Hematopoietic multipotent progenitor cell treated with erythropoietin and hydrocortisone succinate and interleukin-3 and kit ligand, for 15 days (in vitro differentiated cells): Measurements from ENCODE around the gene TTI1.

Experiments
- DNase-seq: peaks from one replicate; pipeline ENCODE4 v3.0.0-alpha.2; 2015; ENCODE audit warnings: low spot score

TTI1 gene

GRCh38 chr20:37937686-37938085 is 95.6 kb downstream of the TTI1 start:
- DNase-seq, result no peak

DNA sequence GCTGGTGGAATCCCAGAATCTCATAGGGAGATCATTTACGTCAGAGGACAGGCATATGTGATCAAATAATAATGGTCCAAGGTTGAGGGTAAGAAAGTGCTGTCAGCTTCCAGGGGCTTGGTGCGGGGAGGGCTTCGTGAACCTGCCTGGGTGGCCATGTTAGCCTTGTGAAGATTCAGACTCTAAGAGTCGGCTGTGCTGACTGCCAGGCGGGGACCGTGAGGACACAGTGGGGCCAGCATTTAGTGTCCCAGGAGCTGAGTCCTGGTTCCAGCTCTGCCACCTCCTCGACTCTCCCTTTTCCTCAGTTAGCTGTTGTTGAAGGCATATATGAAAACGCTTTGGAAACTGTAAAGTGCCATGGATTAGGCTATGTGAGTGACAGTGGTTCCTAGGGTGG is 96.8 kb downstream of the TTI1 start:
- DNase-seq, result no peak

GRCh38 chr20:37936041-37936440 is 97.2 kb downstream of the TTI1 start:
- DNase-seq, result no peak

DNA sequence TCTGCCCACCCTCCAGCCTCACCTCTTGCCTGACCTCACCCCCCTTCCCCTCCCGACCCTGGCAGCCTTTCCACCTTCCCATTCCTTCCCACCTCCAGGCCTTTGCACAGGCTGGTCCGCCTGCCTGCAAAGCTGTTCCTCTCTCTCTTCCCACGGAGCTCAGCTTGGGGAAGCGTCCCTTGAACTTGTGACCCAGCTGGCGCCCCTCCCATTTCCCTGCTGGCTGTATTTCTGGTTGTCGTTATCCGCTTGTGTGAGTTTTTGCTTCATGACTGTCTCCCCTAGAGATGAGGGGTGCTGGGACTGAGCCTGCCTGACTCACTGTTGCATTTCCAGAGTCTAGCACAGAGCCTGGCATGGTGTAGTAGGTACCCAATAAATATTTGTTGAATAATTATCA is 97.8 kb downstream of the TTI1 start:
- no peak for DNase-seq

GRCh38 chr20:37934634-37935375 is 98.5 kb downstream of the TTI1 start:
- no peak for DNase-seq

DNA sequence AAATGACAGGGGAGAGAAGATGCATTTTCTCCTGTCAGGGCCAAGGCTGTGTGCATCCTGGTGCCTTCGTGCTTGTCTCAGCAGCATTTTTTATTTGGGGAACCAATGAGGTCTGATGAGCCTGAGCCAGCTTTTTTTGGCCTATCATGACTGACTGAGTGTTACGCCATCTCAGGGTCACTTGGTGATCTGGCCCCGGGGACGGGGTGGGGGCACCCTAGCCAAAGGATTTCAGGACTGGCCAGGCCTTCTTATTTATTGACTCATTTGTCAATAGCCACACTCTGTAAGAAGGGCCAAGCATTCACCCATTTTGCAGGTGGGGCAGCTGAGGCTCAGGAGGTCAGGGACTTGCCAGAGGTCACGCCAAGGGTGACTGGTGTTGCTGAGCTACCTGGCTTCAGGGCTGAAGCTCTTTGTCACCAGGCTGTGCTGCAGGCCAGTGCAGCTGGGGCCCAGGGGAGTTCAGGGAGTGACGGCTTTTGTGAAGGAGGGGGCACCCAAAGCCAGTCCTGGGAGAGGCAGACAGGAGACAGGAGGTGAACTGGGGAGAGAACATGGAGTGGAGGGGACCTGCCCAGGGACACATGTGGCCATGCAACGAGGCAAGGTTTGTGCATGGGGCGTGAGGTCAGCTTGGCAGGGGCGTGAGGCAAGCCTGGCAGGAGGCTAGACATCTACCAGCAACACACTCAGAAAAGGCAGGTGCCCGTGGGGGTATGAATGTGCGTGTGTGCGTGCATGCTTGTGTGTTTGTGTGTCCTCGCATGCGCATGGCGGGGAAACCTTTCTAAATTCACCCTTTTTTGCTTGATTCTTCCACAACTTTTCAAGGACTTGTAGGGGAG is 99.2 kb downstream of the TTI1 start:
- DNase-seq, result no peak
